IPS-NIHi7 (cell line): ENCODE data around the gene CCDC85C.

Source experiments
- DNase-seq: peaks from one replicate; pipeline ENCODE4 v3.0.0; 2012; ENCODE audit warnings: mixed read lengths; ENCODE audit errors: extremely low spot score

CCDC85C gene

GRCh38 chr14:99630202-99630601, 26.2 kb upstream of the CCDC85C start:
- peak; percentile 38 for DNase-seq

GRCh38 chr14:99628887-99629618, 25.0 kb upstream of the CCDC85C start:
- DNase-seq, result peak; percentile 94

GRCh38 chr14:99627510-99628381, 23.7 kb upstream of the CCDC85C start:
- DNase-seq, result no peak

- no peak for DNase-seq
Measured at GRCh38 chr14:99627100-99627499, 23.1 kb upstream of the CCDC85C start.

- no peak for DNase-seq
Measured at GRCh38 chr14:99626041-99626648, 22.1 kb upstream of the CCDC85C start.

GRCh38 chr14:99625476-99625875, 21.5 kb upstream of the CCDC85C start:
- no peak for DNase-seq

GRCh38 chr14:99624971-99625370, 21.0 kb upstream of the CCDC85C start:
- no peak for DNase-seq

- DNase-seq, result no peak
Measured at GRCh38 chr14:99624024-99624423, 20.0 kb upstream of the CCDC85C start.

GRCh38 chr14:99621948-99622347, 17.9 kb upstream of the CCDC85C start:
- no peak for DNase-seq

- no peak for DNase-seq
Measured at GRCh38 chr14:99619835-99620834, 16.1 kb upstream of the CCDC85C start.

- DNase-seq, result no peak
Measured at GRCh38 chr14:99616832-99617800, 13.1 kb upstream of the CCDC85C start.

- DNase-seq, result no peak
Measured at GRCh38 chr14:99615497-99616157, 11.6 kb upstream of the CCDC85C start.

GRCh38 chr14:99612738-99613330, 8.8 kb upstream of the CCDC85C start:
- no peak for DNase-seq

- no peak for DNase-seq
Measured at GRCh38 chr14:99612071-99612737, 8.2 kb upstream of the CCDC85C start.

GRCh38 chr14:99611646-99612045, 7.6 kb upstream of the CCDC85C start:
- DNase-seq, result no peak

GRCh38 chr14:99609245-99610170, 5.5 kb upstream of the CCDC85C start:
- DNase-seq, result no peak

GRCh38 chr14:99608591-99608990, 4.6 kb upstream of the CCDC85C start:
- no peak for DNase-seq
